Loucy (cell line): Measurements from ENCODE around the gene PPP4R4.

Source experiments
- H2AFZ ChIP-seq: fragments of 200-600 bp; sonication (generic); 2 replicates; pipeline ENCODE4 v1.6.0; 2016; ENCODE audit warnings: antibody characterized with exemption, mild to moderate bottlenecking, low read length, moderate library complexity
- H3F3A ChIP-seq: fragments of 200-600 bp; 2 replicates; pipeline ENCODE4 v1.6.0; 2016; ENCODE audit warnings: antibody characterized with exemption, low read depth, mild to moderate bottlenecking
- H3K27me3 ChIP-seq: fragments of 200-600 bp; sonication (generic); 2 replicates; pipeline ENCODE4 v1.6.1; 2014; ENCODE audit warnings: low read length, mild to moderate bottlenecking; ENCODE audit not compliant: insufficient read depth, poor library complexity, severe bottlenecking
- H3K36me3 ChIP-seq: fragments of 200-600 bp; sonication (generic); 2 replicates; pipeline ENCODE4 v1.6.1; 2016; ENCODE audit warnings: low read length; ENCODE audit not compliant: insufficient read depth
- H3K4me1 ChIP-seq: fragments of 200-600 bp; sonication (generic); 2 replicates; pipeline ENCODE4 v1.5.1; 2014; ENCODE audit warnings: low read length, mild to moderate bottlenecking; ENCODE audit not compliant: insufficient read depth, poor library complexity, severe bottlenecking
- H3K4me2 ChIP-seq: fragments of 200-600 bp; sonication (generic); 2 replicates; pipeline ENCODE4 v1.6.0; 2014; ENCODE audit warnings: antibody characterized with exemption, low read length, low read depth, mild to moderate bottlenecking; ENCODE audit not compliant: poor library complexity, severe bottlenecking
- H3K4me3 ChIP-seq: fragments of 200-600 bp; sonication (generic); 2 replicates; pipeline ENCODE4 v1.5.1; 2014; ENCODE audit warnings: low read length, mild to moderate bottlenecking, mixed read lengths; ENCODE audit not compliant: poor library complexity, severe bottlenecking
- H3K79me2 ChIP-seq: fragments of 200-600 bp; sonication (generic); 2 replicates; pipeline ENCODE4 v1.6.1; 2014; ENCODE audit warnings: low read length; ENCODE audit not compliant: insufficient read depth
- H3K9ac ChIP-seq: fragments of 200-600 bp; sonication (generic); 2 replicates; pipeline ENCODE4 v1.6.0; 2014; ENCODE audit warnings: mild to moderate bottlenecking, low read depth, low read length, moderate library complexity; ENCODE audit not compliant: poor library complexity, severe bottlenecking
- H3K9me2 ChIP-seq: fragments of 200-600 bp; sonication (generic); replicated peaks from 2 replicates; pipeline ENCODE4 v1.6.1; 2016; ENCODE audit warnings: low read depth, low read length, mixed read lengths
- H3K9me3 ChIP-seq: fragments of 200-600 bp; sonication (generic); 2 replicates; pipeline ENCODE4 v1.6.1; 2014; ENCODE audit warnings: mild to moderate bottlenecking, antibody characterized with exemption, low read length, low read depth; ENCODE audit not compliant: insufficient read depth
- H4K20me1 ChIP-seq: fragments of 200-600 bp; sonication (generic); 2 replicates; pipeline ENCODE4 v1.6.0; 2014; ENCODE audit warnings: antibody characterized with exemption, low read length, mild to moderate bottlenecking; ENCODE audit not compliant: insufficient read depth, poor library complexity, severe bottlenecking
- CTCF ChIP-seq: fragments of 200-600 bp; sonication (generic); conservative IDR thresholded peaks from 2 replicates; pipeline ENCODE4 v1.5.1; 2014; ENCODE audit warnings: mild to moderate bottlenecking, antibody characterized with exemption, low read length
- EZH2phosphoT487 ChIP-seq: fragments of 200-600 bp; IDR thresholded peaks from 2 replicates; pipeline ENCODE4 v1.6.1; 2018; ENCODE audit warnings: antibody characterized with exemption, mild to moderate bottlenecking, moderate library complexity, borderline replicate concordance

The PPP4R4 gene

DNA sequence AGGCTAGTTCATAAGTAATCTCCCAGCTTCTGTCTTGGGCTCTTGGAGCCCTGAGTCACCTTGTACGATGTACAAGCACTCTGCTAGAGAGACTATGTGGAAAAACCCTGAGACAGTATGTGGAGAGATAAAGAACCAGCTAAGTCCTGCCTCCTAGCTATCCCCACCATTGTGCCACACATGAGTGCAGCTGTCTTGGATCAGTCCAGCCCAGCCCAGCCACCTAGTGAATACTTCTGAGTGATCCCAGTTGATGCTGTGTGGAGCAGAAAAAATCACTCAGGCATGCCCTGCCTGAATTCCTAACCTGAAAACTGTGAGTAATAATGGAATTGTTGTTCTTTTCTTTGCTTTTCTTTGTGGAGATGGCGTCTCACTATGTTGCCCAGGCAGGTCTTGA, 154.1 kb downstream of the PPP4R4 start:
- Histone ChIP-seq H3K9me3 (no peaks in the 10 kb centered on the region), H4K20me1 (no peaks in the 10 kb centered on the region), H3K9me2 (no peaks in the 10 kb centered on the region), H3K4me1 (no peaks in the 10 kb centered on the region), H3K36me3 (no peaks in the 10 kb centered on the region), H3K4me3 (no peak overlapping the region), H3K9ac (no peak overlapping the region), H3K27me3 (no peaks in the 10 kb centered on the region), H3F3A (no peaks in the 10 kb centered on the region), H2AFZ (no peak overlapping the region), H3K4me2 (no peak overlapping the region), H3K79me2 (no peaks in the 10 kb centered on the region)
- TF ChIP-seq CTCF (no peak), EZH2phosphoT487 (no peak)
